ENCODE results near the gene PCSK5. TPM values are rescaled to one million over a fixed set of nuclear protein-coding genes. Genes with fewer than 3 reads are reported as not detected.

The PCSK5 gene
- total RNA-seq, 2 donors from 2014 or later, result 2.5 to 3.5 TPM

DNA sequence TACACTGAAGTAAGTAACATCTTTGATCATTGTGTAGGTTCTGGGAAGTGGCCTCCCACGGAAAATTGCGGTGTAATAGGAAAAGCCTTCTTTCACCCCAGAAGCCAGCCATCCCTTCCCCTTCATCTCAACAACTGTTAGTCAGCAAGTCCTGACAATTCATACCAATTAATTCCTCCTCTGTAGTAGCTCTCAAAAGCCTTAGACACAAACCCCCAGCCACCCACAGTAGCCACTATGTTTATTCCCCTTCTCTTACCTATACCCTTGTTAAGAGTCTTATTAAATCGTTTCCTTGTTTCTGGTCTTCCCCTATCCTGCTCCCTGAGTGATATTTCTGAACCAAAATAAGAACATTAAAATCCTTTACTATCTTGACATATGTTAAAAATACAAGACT, 143.6 kb downstream of the PCSK5 start:
- no peak overlapping the region for H3K4me3 Mint-ChIP-seq
- H3K27ac Mint-ChIP-seq, result no peak overlapping the region
- Histone ChIP-seq H3K4me3 (ENCODE audit: low read length) (no peak overlapping the region), H3K36me3 (ENCODE audit: control insufficient read depth, insufficient read depth, low read length) (no peaks in the 10 kb centered on the region), H3K9ac (ENCODE audit: extremely low read depth, low read length, poor library complexity, severe bottlenecking) (no peak overlapping the region), H3K9me3 (ENCODE audit: control insufficient read depth, low read length) (peaks cover 4% of the 10 kb centered on the region), H3K27me3 (ENCODE audit: control insufficient read depth, insufficient read depth, low read length, poor library complexity, severe bottlenecking) (no peaks in the 10 kb centered on the region), H3K27ac (ENCODE audit: low read depth, low read length) (no peak overlapping the region), H3K4me1 (ENCODE audit: control insufficient read depth, insufficient read depth, low read length) (no peaks in the 10 kb centered on the region)
- no peaks in the 10 kb centered on the region for H3K36me3 Mint-ChIP-seq (ENCODE audit: low read depth)
- 80 to 98% methylated on average over 1 to 3 of the region's 3 CpGs for WGBS, 2 experiments (ENCODE audit: insufficient coverage in 1 of 2, insufficient read length in 1 of 2)
- TF ChIP-seq, protein P1, sequence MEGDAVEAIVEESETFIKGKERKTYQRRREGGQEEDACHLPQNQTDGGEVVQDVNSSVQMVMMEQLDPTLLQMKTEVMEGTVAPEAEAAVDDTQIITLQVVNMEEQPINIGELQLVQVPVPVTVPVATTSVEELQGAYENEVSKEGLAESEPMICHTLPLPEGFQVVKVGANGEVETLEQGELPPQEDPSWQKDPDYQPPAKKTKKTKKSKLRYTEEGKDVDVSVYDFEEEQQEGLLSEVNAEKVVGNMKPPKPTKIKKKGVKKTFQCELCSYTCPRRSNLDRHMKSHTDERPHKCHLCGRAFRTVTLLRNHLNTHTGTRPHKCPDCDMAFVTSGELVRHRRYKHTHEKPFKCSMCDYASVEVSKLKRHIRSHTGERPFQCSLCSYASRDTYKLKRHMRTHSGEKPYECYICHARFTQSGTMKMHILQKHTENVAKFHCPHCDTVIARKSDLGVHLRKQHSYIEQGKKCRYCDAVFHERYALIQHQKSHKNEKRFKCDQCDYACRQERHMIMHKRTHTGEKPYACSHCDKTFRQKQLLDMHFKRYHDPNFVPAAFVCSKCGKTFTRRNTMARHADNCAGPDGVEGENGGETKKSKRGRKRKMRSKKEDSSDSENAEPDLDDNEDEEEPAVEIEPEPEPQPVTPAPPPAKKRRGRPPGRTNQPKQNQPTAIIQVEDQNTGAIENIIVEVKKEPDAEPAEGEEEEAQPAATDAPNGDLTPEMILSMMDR (conservative IDR thresholded peaks at IDR 0.05), result no peak
- peaks cover 2% of the 10 kb centered on the region for H3K27me3 Mint-ChIP-seq (ENCODE audit: insufficient read depth)
- H3K4me1 Mint-ChIP-seq, result peaks cover 15% of the 10 kb centered on the region
- no peak for DNase-seq
- no peaks in the 10 kb centered on the region for H3K9me3 Mint-ChIP-seq

DNA sequence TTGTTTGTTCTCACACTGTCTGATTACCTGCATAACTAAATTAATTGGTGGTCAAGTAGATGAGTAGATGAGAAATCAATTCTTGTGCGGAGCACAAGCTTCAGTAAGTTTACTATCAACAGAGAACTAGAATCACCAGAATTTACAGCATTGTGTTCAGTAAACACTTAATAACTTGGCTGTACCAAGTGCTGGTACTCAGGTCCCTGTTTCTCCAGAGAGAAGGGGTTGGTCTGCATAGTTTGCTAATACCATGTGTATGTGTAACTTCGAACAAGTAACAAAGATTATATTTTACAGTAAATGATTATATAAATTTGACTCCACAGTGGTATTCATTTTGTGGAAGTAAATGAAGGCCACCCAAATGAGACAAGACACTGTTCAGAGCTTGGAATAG, 146.3 kb downstream of the PCSK5 start:
- DNase-seq, result no peak
- Histone ChIP-seq H3K4me1 (ENCODE audit: control insufficient read depth, insufficient read depth, low read length) (no peaks in the 10 kb centered on the region), H3K9ac (ENCODE audit: extremely low read depth, low read length, poor library complexity, severe bottlenecking) (no peak overlapping the region), H3K27me3 (ENCODE audit: control insufficient read depth, insufficient read depth, low read length, poor library complexity, severe bottlenecking) (no peaks in the 10 kb centered on the region), H3K9me3 (ENCODE audit: control insufficient read depth, low read length) (no peaks in the 10 kb centered on the region), H3K36me3 (ENCODE audit: control insufficient read depth, insufficient read depth, low read length) (no peaks in the 10 kb centered on the region), H3K4me3 (ENCODE audit: low read length) (no peak overlapping the region), H3K27ac (ENCODE audit: low read depth, low read length) (no peak overlapping the region)
- TF ChIP-seq, protein P1 (conservative IDR thresholded peaks at IDR 0.05), result no peak
- H3K27me3 Mint-ChIP-seq (ENCODE audit: insufficient read depth), result peaks cover 2% of the 10 kb centered on the region
- H3K36me3 Mint-ChIP-seq (ENCODE audit: low read depth), result no peaks in the 10 kb centered on the region
- H3K9me3 Mint-ChIP-seq, result no peaks in the 10 kb centered on the region
- no peak overlapping the region for H3K4me3 Mint-ChIP-seq
- H3K4me1 Mint-ChIP-seq, result peaks cover 15% of the 10 kb centered on the region
- WGBS, 2 experiments (ENCODE audit: insufficient coverage in 1 of 2, insufficient read length in 1 of 2), result 97 to 100% methylated on average over 1 to 2 of the region's 2 CpGs
- H3K27ac Mint-ChIP-seq, result no peak overlapping the region

DNA sequence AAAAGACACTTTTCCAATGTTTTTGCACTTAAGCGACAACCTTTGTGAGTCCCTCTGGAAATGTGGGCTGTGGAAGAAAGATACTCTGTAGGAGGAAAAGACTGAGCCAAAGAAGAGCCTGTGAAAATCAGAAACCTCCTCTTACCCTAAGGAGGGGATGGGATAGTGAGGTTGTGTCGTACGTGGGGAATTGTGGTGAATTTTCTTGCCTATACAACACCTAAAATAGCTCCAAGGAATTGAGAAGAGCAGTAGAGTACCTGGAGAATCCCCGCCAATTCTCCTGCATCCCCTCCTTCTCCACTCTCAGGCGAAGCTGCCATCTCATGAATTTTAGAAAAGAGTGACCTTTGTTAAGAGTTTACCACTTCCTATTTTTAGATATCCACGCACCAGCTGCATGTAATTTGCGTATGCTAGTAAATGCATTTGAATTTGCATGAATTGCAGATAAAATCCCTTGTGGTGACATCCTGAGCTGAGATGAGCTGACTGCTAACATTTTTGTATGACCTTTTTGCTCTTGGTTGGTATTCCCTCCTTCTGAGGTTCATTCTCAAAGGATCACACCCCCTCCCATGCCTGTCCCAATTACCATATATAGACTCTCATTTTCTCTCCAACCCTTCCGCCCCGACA, 147.2 kb downstream of the PCSK5 start:
- no peaks in the 10 kb centered on the region for H3K27me3 ChIP-seq (ENCODE audit: control insufficient read depth, insufficient read depth, low read length, poor library complexity, severe bottlenecking)
- Mint-ChIP-seq H3K27ac (no peak overlapping the region), H3K27me3 (ENCODE audit: insufficient read depth) (peaks cover 2% of the 10 kb centered on the region), H3K4me1 (peaks cover 15% of the 10 kb centered on the region), H3K4me3 (no peak overlapping the region), H3K9me3 (no peaks in the 10 kb centered on the region), H3K36me3 (ENCODE audit: low read depth) (no peaks in the 10 kb centered on the region)
- TF ChIP-seq, protein P1 (conservative IDR thresholded peaks at IDR 0.05), result no peak
- 98% methylated on average over 5 to 7 of the region's 9 CpGs for WGBS, 2 experiments (ENCODE audit: insufficient coverage in 1 of 2, insufficient read length in 1 of 2)
- no peaks in the 10 kb centered on the region for H3K9me3 ChIP-seq (ENCODE audit: control insufficient read depth, low read length)
- DNase-seq, result no peak
- no peaks in the 10 kb centered on the region for H3K36me3 ChIP-seq (ENCODE audit: control insufficient read depth, insufficient read depth, low read length)
- no peak overlapping the region for H3K4me3 ChIP-seq (ENCODE audit: low read length)
- H3K4me1 ChIP-seq (ENCODE audit: control insufficient read depth, insufficient read depth, low read length), result no peaks in the 10 kb centered on the region
- H3K27ac ChIP-seq (ENCODE audit: low read depth, low read length), result no peak overlapping the region
- H3K9ac ChIP-seq (ENCODE audit: extremely low read depth, low read length, poor library complexity, severe bottlenecking), result no peak overlapping the region

Measured in endodermal cell (in vitro differentiated cells).